GM19025 (cell line): ENCODE data around the gene TUFT1.

Source experiments
- ATAC-seq: cut with Tn5 transposase; IDR thresholded peaks from one replicate; pipeline ENCODE4 v1.9.1; 2021; ENCODE audit warnings: mild to moderate bottlenecking, low read depth, moderate library complexity; ENCODE audit not compliant: unreplicated experiment

TUFT1 gene

DNA sequence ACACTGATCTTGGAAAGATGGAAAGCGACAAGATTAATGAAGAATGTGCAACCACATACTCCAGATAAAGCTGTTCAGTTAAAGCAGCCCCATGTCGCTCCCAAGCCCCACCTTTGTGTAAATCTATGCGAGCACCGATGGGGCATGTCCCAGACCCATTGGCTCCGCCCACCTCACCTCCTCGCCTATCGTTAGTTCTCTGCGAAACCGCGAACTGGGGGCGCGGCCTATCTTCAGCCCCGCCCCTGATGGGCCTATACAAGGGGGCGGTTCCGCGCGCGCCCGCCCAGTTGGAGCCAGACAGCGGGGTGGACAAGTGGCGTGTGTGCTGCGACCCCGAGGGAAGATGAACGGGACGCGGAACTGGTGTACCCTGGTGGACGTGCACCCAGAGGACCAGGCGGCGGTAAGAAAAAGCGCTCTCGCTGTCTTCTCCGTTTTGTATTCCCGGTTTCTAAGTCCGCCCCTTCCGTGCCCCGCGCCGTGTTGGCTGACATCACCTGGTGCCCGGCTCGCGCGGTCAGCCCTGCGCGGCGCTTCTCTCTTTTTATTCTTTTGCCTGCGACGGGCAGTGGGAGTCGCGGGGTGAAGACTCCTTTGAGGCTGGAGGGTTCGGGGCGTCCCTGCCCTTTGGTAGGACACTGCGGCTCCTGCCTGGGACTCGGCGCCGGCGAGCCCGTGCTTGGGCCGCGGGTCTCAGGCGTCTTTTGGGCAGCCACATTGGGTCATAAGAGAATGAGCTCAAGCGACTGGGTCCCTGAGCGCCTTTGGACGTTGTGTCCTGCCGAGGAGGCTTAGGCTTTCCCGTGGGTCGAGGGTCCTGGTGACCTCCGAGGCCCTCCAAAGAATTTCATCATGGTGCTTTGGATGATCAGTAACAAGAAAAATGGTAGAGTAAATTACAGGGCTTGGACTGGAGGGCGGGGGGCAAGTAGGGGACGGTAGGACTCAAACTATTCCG, at the start of gene TUFT1:
TSS of gene TUFT1 (plus strand) at position 289 of the 961 bp plus-strand sequence. CDS start at position 347, 58 bp downstream.
- ATAC-seq, result peak; percentile 84

GRCh38 chr1:151491641-151492040, 48.5 kb upstream of the TUFT1 start:
- ATAC-seq, result no peak

DNA sequence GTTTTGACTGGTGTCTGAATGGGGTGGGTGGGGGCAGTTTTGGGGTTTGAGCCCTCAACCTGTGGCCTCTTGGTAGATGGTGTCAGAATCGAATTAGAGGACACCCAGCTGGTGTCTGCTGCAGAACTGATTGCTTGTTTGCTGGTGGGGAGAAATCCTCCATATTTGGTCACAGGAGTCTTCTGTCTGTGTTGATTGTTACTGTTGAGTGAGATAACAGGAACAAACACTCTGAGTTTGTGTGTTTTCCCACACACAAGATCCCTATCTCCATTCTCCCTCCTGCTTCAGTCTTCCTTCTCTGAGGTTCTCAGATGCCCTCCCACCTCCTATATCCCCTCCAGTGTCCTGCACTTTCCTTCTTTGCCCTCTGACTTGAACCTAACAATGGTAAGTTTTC, 48.0 kb upstream of the TUFT1 start:
- no peak for ATAC-seq

DNA sequence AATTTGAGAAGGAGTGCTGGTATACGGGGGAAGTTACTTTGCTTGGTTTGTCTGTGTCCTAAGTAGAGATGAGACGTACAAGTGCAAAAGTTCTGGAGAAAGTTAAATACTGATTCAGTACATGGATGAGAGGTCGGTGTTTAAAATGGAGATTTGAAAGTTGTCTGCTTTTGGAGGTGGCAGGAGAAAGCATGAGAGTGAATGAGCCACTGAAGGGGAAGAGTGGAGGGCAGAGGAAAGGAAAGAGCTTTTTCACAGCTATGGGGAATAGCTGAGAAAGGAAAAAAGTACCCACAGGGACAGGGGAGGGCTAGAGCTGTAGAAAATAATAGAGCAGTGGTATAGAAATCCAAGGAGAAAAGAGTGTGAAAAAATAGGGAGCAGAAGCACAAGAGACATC, 47.1 kb upstream of the TUFT1 start:
- no peak for ATAC-seq

DNA sequence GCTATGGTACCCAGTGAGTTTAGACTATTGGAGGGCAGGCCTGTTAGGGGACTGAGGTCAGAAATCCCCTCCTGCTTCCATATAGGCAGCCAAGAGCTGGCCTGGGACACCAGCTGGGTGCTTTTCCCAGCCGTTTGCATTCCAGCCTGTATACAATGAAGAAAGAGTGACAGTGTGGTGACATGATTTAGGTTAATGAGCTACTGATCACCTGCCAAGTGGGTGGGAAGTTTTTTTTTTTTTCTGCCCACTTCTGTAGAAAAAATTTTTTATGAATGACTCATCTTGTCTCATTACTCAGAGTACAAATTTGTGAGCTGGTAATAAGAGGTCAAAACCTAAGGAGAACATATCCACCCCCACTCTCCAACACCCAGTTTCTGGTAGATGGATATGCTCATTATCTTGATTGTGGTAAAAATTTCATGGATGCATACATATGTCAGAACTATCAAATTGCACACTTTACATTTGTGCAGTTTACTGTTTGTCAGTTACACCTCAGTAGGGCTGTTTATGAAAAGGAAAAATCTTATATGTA, 45.3 kb upstream of the TUFT1 start:
- ATAC-seq, result no peak

- ATAC-seq, result no peak
Observed at GRCh38 chr1:151495316-151495715, 44.8 kb upstream of the TUFT1 start.

DNA sequence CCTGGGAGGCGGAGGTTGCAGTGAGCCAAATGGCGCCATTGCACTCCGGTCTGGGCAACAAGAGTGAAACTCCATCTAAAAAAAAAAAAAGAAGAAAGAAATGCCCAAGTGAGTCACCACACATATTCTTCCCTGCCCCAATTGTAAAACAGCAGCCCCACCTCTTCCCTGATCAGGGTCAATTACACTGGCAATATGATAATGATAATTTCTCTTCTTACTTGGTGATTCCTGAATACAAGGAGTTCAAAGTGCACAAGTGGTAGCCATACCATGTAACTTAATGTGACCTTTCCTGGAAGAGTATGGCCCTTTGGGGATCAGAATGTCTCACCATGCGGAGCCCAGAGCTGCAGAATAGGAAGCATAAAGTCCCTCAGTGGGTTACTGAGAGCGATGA, 40.7 kb upstream of the TUFT1 start:
- no peak for ATAC-seq

DNA sequence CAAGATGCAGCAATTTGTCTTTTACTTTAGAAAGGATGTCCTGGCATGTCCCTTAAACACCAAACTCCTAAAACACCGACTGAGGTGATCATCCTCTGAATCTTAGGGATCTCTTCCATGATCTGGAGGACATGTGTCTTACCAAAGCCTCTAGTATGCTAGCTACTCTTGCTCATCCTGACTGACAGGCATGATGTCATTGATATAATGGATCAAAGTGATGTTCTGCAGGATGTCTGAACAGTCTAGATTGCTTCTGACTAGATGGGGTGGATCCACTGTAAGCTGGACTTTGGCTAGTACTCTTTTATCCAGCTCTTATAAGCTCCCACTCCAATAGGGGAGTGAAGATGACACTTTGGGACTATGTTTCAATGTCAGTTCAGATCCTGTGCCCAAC, 40.2 kb upstream of the TUFT1 start:
- ATAC-seq, result no peak

DNA sequence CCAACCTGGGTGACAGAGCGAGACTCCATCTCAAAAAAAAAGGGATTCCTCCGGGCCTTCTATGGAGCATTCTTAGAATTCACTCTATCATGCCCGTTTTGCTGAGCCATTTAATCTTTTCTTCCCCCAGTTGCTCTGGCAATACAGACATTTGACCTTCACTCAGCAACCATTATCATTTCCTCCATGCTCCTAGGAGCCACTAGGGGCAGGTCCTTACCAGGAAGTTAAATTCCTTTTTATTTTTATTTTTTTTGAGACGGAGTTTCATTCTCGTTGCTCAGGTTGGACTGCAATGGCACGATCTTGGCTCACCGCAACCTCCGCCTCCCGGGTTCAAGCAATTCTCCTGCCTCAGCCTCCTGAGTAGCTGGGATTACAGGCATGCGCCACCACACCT, 38.6 kb upstream of the TUFT1 start:
- no peak for ATAC-seq

GRCh38 chr1:151502035-151502700, 37.9 kb upstream of the TUFT1 start:
- no peak for ATAC-seq

- no peak for ATAC-seq
Observed at GRCh38 chr1:151502859-151503780, 37.0 kb upstream of the TUFT1 start.

GRCh38 chr1:151504252-151504651, 35.9 kb upstream of the TUFT1 start:
- ATAC-seq, result no peak

GRCh38 chr1:151504759-151505158, 35.4 kb upstream of the TUFT1 start:
- ATAC-seq, result no peak

DNA sequence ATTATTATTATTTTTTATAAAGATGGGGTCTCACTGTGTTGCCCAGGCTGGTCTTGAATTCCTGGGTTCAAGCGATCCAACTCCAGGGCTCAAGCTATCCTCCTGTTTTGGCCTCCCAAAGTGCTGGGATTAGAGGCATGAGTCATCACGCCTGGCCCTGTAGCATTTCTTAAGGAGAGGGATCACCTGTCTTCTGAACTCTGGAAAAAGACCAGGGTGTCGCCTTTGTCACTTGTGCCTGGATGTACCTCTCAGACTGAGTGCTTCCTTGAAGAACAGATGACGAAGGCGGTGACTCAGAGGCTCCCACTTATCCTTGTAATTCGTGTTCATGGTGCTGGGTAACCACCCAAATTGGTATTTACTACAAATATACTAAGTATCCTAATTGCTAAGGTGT, 31.3 kb upstream of the TUFT1 start:
- no peak for ATAC-seq

- no peak for ATAC-seq
Observed at GRCh38 chr1:151509350-151510019, 30.6 kb upstream of the TUFT1 start.

DNA sequence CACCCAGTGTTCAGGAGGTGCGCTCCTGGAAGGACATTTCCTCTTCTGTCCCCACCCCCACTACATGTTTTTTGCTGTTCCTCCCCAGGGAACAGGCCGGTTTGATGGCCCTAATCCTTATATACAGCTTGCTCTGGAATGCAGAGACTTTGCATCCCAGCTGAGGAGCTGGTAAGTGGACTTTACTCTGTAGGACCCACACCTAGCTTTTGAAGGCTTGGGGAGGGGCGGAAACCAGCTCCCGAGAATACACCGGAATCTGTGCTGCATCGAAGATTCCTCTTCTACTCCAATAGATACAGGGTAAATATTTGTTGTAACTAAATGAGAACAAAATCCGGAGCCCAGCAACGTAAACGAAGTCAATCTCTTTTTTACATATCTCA, 30.1 kb upstream of the TUFT1 start:
- ATAC-seq, result no peak

GRCh38 chr1:151510614-151510956, 29.5 kb upstream of the TUFT1 start:
- no peak for ATAC-seq

- peak; percentile 81 for ATAC-seq
Observed at GRCh38 chr1:151510957-151511635, 29.0 kb upstream of the TUFT1 start, which contains the start of gene CGN. Gene CGN (plus strand): TSS chr1:151511387. CDS start chr1:151518520, 7,133 bp downstream.

- no peak for ATAC-seq
Observed at GRCh38 chr1:151511636-151512215, 28.4 kb upstream of the TUFT1 start.
